ENCODE measurements around the gene WASF2. TPM values are rescaled to one million over a fixed set of nuclear protein-coding genes. Genes with fewer than 3 reads are reported as not detected.

Gene WASF2
- total and polyA plus RNA-seq, 12 donors, result 17.4 to 159 (median 60.9) TPM

GRCh38 chr1:27431601-27431940 lies 58.4 kb downstream of the WASF2 start:
- DNase-seq, result no peak
- Histone ChIP-seq H3K27me3 (no peaks in the 10 kb centered on the region), H3K4me1 (replicated peaks in 1 of 2) (peaks cover 53 to 94% of the 10 kb centered on the region in 2 donors), H3K4me3 (no peak overlapping the region), H3K27ac (peak overlapping the region; percentile 2 to 79 (median 35)), H3K9me3 (replicated peaks in 1 of 3) (no peaks in the 10 kb centered on the region), H3K36me3 (replicated peaks in 1 of 2) (no peaks in the 10 kb centered on the region)
- intact Hi-C loops (cut with DNase I), result loop anchor here in 1 of 2 donors (10.0 kb wide), 1 partner anchor 53 kb away; no protein-coding TSS in a partner anchor
- TF ChIP-seq CTCF (IDR thresholded peaks at IDR 0.05) (no peak), POLR2A (IDR thresholded peaks at IDR 0.05) (no peak)
- 90 to 95% (median 92%) methylated on average over 2 of the region's 2 CpGs for WGBS, 4 donors

- H3K9me3 ChIP-seq (replicated peaks in 1 of 3), result no peaks in the 10 kb centered on the region
- TF ChIP-seq POLR2A (IDR thresholded peaks at IDR 0.05) (no peak), CTCF (IDR thresholded peaks at IDR 0.05) (peak in 1 of 6 experiments; percentile 4)
- intact Hi-C loops (cut with DNase I), result loop anchor here in 1 of 2 donors (10.0 kb wide), 1 partner anchor 54 kb away; no protein-coding TSS in a partner anchor
- peak overlapping the region; percentile 31 to 79 (median 35) for H3K27ac ChIP-seq
- no peaks in the 10 kb centered on the region for H3K27me3 ChIP-seq
- 25 to 56% (median 41%) methylated on average over 1 of the region's 1 CpG for WGBS, 4 donors
- H3K4me3 ChIP-seq, result no peak overlapping the region
- DNase-seq, result peak in 2 of 7 donors; percentile 21 to 56
- peaks cover 48 to 90% of the 10 kb centered on the region in 2 donors for H3K4me1 ChIP-seq (replicated peaks in 1 of 2)
- H3K36me3 ChIP-seq (replicated peaks in 1 of 2), result no peaks in the 10 kb centered on the region
Observed at GRCh38 chr1:27430903-27431600, 58.9 kb downstream of the WASF2 start.

- Histone ChIP-seq H3K4me1 (replicated peaks in 1 of 2) (peaks cover 40 to 85% of the 10 kb centered on the region in 2 donors), H3K27me3 (no peaks in the 10 kb centered on the region), H3K36me3 (replicated peaks in 1 of 2) (peaks cover 0 to 9% of the 10 kb centered on the region in 2 donors), H3K4me3 (peak overlapping the region in 1 of 4 donors; percentile 7), H3K27ac (peak overlapping the region in 4 of 5 donors; percentile 31 to 82 (median 58)), H3K9me3 (replicated peaks in 1 of 3) (no peaks in the 10 kb centered on the region)
- DNase-seq, result peak in 1 of 7 donors; percentile 39
- intact Hi-C loops (cut with DNase I), result loop anchor here in 1 of 2 donors (10.0 kb wide), 1 partner anchor 46 kb away; no protein-coding TSS in a partner anchor
- WGBS, 4 donors, result 17 to 25% (median 23%) methylated on average over 2 of the region's 2 CpGs
- TF ChIP-seq CTCF (IDR thresholded peaks at IDR 0.05) (no peak), POLR2A (IDR thresholded peaks at IDR 0.05) (no peak)
Observed at GRCh38 chr1:27429029-27429425, 60.9 kb downstream of the WASF2 start.

GRCh38 chr1:27428316-27429028 lies 61.5 kb downstream of the WASF2 start:
- peak overlapping the region in 4 of 5 donors; percentile 31 to 79 (median 54) for H3K27ac ChIP-seq
- H3K9me3 ChIP-seq (replicated peaks in 1 of 3), result no peaks in the 10 kb centered on the region
- no peak for TF ChIP-seq CTCF (IDR thresholded peaks at IDR 0.05)
- no peak for TF ChIP-seq POLR2A (IDR thresholded peaks at IDR 0.05)
- peaks cover 35 to 84% of the 10 kb centered on the region in 2 donors for H3K4me1 ChIP-seq (replicated peaks in 1 of 2)
- WGBS, 4 donors, result 48 to 53% (median 48%) methylated on average over 17 of the region's 17 CpGs
- DNase-seq, result peak in 1 of 7 donors; percentile 86
- H3K36me3 ChIP-seq (replicated peaks in 1 of 2), result peaks cover 0 to 9% of the 10 kb centered on the region in 2 donors
- H3K4me3 ChIP-seq, result peak overlapping the region in 1 of 4 donors; percentile 7
- intact Hi-C loops (cut with DNase I), result loop anchor here in 1 of 2 donors (10.0 kb wide), 1 partner anchor 46 kb away; no protein-coding TSS in a partner anchor
- H3K27me3 ChIP-seq, result no peaks in the 10 kb centered on the region
